Measurements from ENCODE around the gene SCNN1G. TPM values are rescaled to one million over a fixed set of nuclear protein-coding genes. Genes with fewer than 3 reads are reported as not detected.
"Not testable (repeated sequence)": the region's sequence is repeated elsewhere in the genome, so short reads cannot be mapped to it uniquely, and the experiment has no call there.

The SCNN1G gene
- total RNA-seq, 1 donor from 2014 or later = 2.2 TPM

- DNase-seq = no peak
Measured at GRCh38 chr16:23207485-23207884, 24.9 kb downstream of the SCNN1G start.

DNA sequence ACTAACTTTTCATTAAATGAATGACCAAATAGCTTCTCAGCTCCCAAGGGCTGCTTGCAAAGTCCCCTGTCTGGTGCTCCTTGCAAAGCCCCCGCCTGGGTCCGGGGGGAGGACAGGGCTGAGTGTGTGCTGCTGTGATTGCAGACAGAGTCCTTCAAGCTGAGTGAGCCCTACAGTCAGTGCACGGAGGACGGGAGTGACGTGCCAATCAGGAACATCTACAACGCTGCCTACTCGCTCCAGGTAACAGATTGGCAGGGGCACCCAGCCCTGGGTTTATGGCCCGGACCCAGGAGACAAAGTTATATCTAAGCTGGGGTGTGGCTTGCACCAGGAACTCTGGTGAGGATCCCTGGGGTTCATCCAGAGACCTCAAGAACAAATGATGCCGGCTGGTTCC, 27.1 kb downstream of the SCNN1G start:
- no peak for DNase-seq

DNA sequence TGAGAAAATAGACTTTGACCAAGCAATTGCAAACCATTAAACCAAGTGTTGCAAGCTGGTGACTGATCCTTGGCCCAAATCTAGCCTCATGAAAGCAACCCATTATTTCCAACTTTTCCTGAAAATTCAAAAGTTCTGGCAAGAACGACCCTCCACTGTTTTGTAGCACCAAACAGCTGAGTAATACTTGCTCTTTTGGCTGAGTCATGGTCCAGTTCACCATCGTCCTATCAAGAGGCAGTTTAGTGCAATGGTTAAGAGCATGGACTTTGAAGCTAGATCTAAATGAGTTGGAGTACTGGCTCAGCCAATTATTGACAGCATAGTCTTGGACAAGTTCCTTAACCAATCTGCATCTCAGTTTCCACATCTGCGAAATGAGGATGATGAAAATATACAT, 31.3 kb downstream of the SCNN1G start:
- no peak for DNase-seq

GRCh38 chr16:23214796-23215195, 32.3 kb downstream of the SCNN1G start:
- DNase-seq = no peak

DNA sequence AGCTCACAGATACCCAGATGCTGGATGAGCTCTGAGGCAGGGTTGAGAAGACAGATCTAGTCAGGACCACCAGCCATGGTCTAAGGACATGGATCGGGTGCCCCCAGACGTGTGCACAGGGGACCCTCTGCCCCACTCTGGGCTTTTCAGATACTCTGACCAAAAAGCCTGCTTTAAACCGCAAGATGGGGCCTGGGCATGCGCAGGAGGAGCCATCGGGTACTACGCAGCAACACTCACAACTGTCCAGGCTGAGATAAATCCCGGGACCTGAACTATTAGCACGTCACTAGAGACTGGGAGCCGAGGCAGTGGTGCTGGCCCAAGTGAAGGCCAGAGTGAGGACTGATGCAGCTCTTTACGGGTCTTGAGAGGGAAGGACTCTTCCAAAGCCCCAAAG, 32.9 kb downstream of the SCNN1G start:
- no peak for DNase-seq

DNA sequence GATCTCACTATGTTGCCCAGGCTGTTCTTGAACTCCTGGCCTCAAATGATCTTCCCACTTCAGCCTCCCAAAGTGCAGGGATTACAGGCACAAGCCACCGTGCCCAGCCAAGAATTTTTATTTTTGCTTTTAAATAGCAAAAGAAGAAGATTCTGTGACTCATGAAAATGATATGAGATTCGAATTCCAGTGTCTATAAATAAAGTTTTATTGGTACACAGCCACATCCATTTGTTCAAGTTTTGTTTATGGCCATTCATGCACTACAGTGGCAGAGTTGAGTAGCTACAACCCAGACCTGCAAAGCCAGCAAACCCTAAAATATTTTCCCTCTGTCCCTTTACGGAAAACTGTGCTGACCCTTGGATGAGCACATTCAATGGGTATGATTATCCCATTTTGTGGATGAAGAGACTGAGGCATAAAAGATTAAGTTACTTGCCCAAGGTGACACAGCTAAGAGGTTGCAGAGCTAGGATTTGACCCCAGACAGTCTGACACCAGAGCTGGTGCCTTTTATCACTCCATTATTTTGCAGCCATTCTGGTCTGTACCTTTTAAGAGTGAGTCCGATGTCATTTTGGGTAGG, 34.2 kb downstream of the SCNN1G start:
- no peak for DNase-seq

DNA sequence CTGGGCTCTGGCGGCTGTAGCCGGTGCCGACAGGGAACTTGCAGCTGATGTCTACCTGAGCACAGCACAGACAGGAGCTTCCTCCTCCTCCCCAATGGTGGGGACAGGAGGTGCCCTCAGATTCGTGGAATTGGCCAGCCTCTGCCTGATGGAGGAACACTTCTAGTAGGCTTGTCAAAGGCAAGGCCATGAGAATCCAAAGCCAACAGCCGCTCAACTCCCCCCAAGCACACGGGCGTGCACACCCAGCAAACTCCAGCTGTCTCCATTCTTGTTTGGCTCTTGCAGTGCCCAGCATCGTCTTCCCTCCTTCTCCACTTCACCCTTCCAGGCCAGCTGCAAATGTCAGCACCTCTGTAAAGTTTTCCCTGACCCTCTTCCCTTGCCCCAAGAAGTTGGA, 35.1 kb downstream of the SCNN1G start:
- peak; percentile 76 for DNase-seq

GRCh38 chr16:23222929-23223328, 40.4 kb downstream of the SCNN1G start:
- no peak for DNase-seq

- no peak for DNase-seq
Measured at GRCh38 chr16:23223368-23223767, 40.8 kb downstream of the SCNN1G start.

DNA sequence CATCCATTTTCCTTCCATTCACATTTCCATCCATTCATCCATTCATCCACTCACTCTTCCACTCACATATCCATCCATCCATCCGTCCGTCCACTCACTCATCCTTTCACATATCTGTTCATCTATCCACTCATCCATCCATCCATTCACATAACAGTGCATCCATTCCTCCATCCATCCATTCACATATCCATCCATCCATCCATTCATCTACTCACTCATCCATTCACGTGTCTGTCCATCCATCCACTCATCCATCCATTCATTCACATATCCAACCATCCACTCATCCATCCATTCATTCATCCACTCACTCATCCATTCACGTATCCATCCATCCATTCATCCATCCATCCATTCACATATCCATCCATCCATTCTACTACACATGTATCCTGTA, 42.6 kb downstream of the SCNN1G start:
- DNase-seq = no peak

DNA sequence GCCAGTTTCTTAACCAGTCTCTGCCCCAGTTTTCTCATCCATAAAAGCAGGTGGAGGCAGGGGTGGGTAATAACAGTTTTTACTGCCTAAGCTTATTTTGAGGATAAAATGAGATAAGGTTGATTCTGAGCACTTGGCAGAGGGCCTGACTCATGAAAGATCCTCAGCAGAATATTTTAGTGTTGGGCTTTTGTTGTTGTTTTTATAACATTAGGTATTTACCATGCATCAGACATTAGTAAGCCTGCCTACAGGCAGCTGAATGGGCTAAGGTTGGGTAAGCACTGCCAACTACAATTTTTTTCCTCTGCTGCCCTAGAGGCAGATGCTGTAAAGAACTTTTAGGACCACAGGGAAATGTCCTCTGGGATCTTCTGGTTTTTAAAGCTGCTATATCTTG, 43.1 kb downstream of the SCNN1G start:
- DNase-seq = no peak

DNA sequence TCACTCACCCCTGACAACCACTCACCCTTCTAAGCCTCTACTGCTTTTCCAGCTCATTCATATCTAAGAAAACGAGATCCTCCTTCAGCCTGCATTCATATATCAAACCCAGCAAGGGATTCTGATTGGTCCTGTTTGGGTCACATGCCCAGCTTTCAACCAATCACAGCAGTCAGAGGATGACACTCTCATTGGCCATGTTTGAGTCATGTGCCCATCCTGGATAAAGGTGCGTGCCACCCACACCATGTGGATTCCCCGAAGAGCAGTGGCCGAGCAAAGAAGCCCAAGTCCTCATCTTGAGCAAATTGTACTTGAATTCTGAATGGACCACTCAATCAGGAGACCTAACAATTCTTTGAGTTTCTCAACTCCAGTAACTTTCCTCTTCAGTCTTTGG, 45.0 kb downstream of the SCNN1G start:
- no peak for DNase-seq

GRCh38 chr16:23229714-23230113, 47.2 kb downstream of the SCNN1G start:
- no peak for DNase-seq

- DNase-seq = peak; percentile 4
Measured at GRCh38 chr16:23232806-23233205, 50.3 kb downstream of the SCNN1G start.

DNA sequence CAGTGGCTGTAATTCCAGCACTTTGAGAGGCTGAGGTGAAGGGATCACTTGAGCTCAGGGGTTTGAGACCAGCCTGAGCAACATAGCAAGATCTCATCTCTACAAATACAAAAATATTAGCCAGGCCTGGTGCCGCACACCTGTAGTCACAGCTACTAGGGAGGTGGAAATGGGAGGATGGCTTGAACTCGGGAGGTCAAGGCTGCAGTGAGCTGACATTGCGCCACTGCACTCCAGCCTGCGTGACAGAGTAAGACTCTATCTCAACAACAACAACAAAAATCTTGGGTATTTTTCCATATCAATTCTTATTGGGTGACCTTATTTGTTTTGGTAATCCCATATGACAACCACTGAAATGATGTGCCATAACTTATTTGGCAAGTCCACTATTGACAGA, 52.6 kb downstream of the SCNN1G start:
- DNase-seq = no peak

- DNase-seq = no peak
Measured at GRCh38 chr16:23236983-23237382, 54.4 kb downstream of the SCNN1G start.

DNA sequence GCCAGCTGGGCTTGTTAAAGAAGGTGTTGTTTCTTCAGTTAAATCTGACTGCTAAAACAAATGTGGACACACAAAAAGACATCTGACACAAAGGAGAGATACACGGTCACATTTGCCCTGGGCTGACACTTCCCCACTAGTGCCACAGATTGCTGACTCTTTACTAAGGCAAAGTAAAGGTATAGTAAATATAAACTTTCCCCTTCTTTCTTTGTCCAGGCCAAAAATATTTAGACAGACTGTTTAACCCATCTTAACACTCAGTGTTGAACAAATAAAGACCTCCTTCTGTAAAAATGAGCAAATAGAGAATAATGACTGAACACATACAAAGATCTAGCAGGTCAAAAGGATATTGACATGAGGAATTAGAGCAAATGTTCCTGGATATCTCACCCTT, 58.4 kb downstream of the SCNN1G start:
- no peak for DNase-seq

DNA sequence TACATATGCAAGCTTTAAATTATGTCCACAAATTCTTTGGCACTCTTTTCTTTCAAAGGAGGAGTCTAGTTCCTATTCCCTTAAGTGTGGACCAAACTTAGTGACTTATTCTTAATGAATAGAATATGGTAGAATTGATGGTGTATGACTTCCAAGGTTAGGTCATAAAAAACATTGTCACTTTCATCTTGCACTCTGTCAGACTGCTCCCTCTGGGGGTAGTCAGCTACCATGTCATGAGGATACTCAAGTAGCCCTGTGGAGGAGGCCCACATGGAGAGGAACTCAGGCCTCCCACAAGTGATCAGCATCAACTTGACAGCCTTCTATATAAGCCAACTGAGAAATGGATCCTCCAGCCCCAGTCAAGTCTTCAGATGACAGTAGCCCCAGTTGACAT, 61.6 kb downstream of the SCNN1G start:
- DNase-seq = no peak

DNA sequence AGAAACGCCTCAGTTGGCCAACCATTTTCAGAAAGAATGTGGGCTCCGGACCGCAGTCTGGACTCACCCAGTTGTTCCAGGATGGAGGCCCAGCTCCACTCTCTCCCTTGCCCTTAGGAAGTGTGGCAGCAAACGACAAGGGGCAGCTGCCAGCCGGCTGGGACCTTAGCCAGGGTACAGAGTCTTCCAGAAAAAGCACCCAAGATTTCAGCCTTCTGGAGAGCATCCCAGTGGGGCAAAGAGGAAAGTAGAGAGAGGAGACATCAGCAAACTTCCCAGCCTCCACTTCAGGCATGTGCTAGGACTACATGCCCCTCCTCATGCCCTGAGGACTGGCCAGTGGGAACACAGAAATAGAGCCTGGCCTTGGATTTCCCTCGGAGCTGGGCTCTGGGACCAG, 62.7 kb downstream of the SCNN1G start:
- no peak for DNase-seq

GRCh38 chr16:23248261-23249194, 66.0 kb downstream of the SCNN1G start:
- peak; percentile 4 for DNase-seq

DNA sequence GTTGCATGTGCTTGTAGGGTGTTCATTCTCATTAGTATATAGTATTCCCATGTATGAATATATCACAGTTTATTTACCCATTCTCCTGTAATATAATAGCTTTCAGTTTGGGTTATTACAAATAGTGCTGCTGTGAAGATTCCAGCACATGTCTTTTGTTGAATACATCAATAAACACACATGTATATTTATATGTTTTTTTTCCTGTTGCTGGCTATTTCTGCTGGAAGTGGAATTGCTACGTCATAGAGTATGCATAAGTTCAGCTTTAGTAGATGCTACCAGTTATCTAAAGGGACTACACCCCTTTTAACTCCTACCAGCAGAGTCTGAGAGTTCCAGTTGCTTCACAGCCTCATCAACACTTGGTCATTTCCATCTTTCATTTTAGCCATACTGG, 67.3 kb downstream of the SCNN1G start:
- no peak for DNase-seq

- DNase-seq = no peak
Measured at GRCh38 chr16:23252310-23252709, 69.8 kb downstream of the SCNN1G start.

- not testable (repeated sequence) for DNase-seq
Measured at GRCh38 chr16:23253650-23254049, 71.1 kb downstream of the SCNN1G start.

DNA sequence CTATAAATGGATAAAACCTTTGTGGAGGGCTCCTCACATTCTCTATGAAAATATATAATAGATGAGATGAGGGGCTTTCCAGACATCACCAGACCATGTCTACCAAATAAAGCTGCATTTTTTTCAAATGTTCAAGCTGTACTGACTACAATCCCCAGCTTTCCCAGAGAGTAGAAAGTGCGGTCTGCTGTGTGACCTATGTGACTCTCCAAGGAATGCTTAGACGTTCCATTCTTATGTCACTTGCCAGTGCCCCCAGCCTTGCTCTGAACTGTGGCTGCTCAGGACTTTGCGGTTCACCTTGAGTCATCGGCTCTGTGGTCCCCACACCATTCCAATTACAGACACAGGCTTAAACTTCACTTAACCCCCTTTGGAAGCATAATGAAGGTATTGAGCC, 71.8 kb downstream of the SCNN1G start:
- no peak for DNase-seq
